Muscle layer of duodenum (tissue), 2 donors: ENCODE measurements around the gene PRR16.
A peak's percentile ranks its signal among the peaks of the same experiment; 100 is the strongest.

Source experiments
- H3K27ac ChIP-seq: one replicate; pipeline ENCODE4 v1.7.0; 2013; ENCODE audit warnings: mild to moderate bottlenecking, low read length
- H3K27me3 ChIP-seq: one replicate; pipeline ENCODE4 v1.7.0; 2013; ENCODE audit warnings: low read depth, mild to moderate bottlenecking, control low read depth, low read length
- H3K36me3 ChIP-seq, 2 donors: one replicate each; pipeline ENCODE4 v1.7.0; 2013; ENCODE audit warnings: low read length in 2 of 2, control low read depth in 1 of 2, mild to moderate bottlenecking in 1 of 2; ENCODE audit not compliant: insufficient read depth in 2 of 2, control insufficient read depth in 1 of 2
- H3K4me1 ChIP-seq, 2 donors: one replicate each; pipeline ENCODE4 v1.7.0; 2013; ENCODE audit warnings: low read length in 2 of 2, mild to moderate bottlenecking in 2 of 2, control low read depth in 1 of 2, moderate library complexity in 1 of 2; ENCODE audit not compliant: insufficient read depth in 2 of 2, control insufficient read depth in 1 of 2
- H3K4me3 ChIP-seq, 2 donors: one replicate each; pipeline ENCODE4 v1.7.0; 2013; ENCODE audit warnings: low read length in 2 of 2, low read depth in 1 of 2, mild to moderate bottlenecking in 1 of 2
- H3K9me3 ChIP-seq, 2 donors: one replicate each; pipeline ENCODE4 v1.7.0; 2013; ENCODE audit warnings: low read length in 2 of 2, control low read depth in 1 of 2, mild to moderate bottlenecking in 1 of 2; ENCODE audit not compliant: control insufficient read depth in 1 of 2
- donor health status: healthy.

Gene PRR16

DNA sequence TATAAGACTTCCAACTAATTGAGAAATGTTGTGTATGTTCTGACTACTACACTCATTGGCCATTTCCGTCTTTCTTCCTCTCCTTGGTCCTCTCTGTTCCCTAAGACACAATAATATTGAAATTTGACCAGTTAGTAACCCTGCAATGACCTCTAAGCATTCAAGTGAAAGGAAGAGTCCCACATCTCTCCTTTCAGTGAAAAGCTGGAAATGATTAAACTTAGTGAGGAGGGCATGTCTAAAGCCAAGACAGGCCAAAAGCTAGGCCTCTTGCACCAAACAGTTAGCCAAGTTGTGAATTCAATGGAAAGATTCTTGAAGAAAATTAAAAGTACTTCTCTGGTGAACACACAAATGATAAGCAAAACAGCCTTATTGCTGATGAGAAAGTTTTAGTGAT lies 122.5 kb downstream of the PRR16 start:
- H3K4me1 ChIP-seq, result no peaks in the 10 kb centered on the region
- no peak overlapping the region for H3K4me3 ChIP-seq
- no peaks in the 10 kb centered on the region for H3K36me3 ChIP-seq
- H3K9me3 ChIP-seq, result no peaks in the 10 kb centered on the region
- no peaks in the 10 kb centered on the region for H3K27me3 ChIP-seq
- no peak overlapping the region for H3K27ac ChIP-seq

DNA sequence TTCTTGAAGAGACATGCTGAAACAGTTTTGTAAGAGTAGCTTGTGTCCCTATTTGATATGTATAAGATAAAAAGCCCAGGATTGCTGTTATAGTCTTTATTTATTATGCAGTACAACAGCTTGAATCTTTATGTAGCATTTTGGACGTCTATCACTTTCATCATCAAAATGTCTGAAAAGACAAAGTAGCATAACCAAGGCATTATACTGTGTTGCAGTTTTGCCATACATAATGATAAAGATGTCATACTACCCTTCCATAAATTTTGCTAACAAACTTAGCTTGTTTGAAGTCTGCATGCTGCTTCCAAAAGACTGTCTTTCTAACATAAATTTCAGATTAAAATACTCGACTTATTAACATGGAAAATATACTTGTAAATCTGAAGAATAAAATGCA lies 127.8 kb downstream of the PRR16 start:
- Histone ChIP-seq H3K9me3 (peaks cover 0 to 4% of the 10 kb centered on the region in 2 donors), H3K4me3 (no peak overlapping the region), H3K4me1 (no peaks in the 10 kb centered on the region), H3K36me3 (no peaks in the 10 kb centered on the region), H3K27me3 (no peaks in the 10 kb centered on the region), H3K27ac (no peak overlapping the region)

DNA sequence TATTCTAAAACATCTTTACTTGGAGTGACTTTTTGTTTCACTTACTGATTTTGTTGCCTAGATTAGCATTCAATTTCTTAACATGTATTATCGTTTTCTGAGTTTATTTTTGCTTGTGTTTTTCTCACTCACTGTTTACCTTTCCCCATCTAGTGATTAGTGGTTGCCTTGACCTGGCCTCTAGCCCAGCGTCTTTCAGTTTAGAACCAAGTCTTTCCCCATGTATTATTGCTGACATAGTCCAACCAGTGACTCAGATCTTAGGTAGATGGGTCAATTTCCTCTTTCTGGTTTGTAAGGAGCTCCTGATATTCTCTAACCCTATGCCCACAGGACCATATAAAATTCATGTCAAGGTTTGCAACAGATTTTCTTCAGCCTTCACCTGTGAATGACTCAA lies 135.5 kb downstream of the PRR16 start:
- no peaks in the 10 kb centered on the region for H3K27me3 ChIP-seq
- H3K4me3 ChIP-seq, result no peak overlapping the region
- peaks cover 0 to 2% of the 10 kb centered on the region in 2 donors for H3K9me3 ChIP-seq
- H3K4me1 ChIP-seq, result no peaks in the 10 kb centered on the region
- H3K27ac ChIP-seq, result no peak overlapping the region
- no peaks in the 10 kb centered on the region for H3K36me3 ChIP-seq

DNA sequence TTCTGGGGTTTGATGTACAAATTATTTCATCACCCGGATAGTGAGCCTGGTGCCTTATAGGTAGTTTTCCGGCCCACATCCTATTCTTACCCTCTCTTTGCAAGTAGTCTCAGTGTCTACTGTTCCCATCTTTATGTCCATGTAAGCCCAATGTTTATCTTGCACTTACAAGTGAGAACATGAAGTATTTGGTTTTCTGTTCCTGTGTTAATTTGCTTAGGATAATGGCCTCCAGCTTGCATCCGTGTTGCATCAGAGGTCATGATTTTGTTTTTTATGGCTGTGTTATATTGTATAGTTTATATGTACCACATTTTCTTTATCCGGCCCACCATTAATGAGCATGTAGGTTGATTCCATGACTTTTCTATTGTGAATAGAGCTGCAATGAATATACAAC lies 136.5 kb downstream of the PRR16 start:
- peaks cover 0 to 2% of the 10 kb centered on the region in 2 donors for H3K9me3 ChIP-seq
- no peaks in the 10 kb centered on the region for H3K36me3 ChIP-seq
- H3K4me1 ChIP-seq, result no peaks in the 10 kb centered on the region
- no peaks in the 10 kb centered on the region for H3K27me3 ChIP-seq
- no peak overlapping the region for H3K4me3 ChIP-seq
- no peak overlapping the region for H3K27ac ChIP-seq

DNA sequence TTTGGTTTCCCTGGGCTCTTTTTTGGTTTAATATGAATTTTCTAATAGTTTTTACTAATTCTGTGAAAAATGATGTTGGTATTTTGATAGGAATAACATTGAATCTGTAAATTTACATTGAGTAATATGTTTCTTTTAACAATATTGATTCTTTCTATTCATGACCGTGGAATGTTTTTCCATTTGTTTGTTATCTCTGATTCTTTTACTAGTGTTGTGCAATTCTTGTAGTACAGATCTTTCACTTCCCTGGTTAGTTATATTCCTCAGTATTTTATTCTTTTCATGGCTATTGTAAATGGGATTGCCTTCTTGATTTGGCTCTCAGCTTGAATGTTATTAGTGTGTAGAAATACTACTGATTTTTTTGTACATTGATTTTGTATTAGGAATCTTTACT lies 137.9 kb downstream of the PRR16 start:
- H3K9me3 ChIP-seq, result peaks cover 0 to 4% of the 10 kb centered on the region in 2 donors
- no peaks in the 10 kb centered on the region for H3K27me3 ChIP-seq
- H3K36me3 ChIP-seq, result no peaks in the 10 kb centered on the region
- H3K4me1 ChIP-seq, result no peaks in the 10 kb centered on the region
- no peak overlapping the region for H3K27ac ChIP-seq
- no peak overlapping the region for H3K4me3 ChIP-seq

DNA sequence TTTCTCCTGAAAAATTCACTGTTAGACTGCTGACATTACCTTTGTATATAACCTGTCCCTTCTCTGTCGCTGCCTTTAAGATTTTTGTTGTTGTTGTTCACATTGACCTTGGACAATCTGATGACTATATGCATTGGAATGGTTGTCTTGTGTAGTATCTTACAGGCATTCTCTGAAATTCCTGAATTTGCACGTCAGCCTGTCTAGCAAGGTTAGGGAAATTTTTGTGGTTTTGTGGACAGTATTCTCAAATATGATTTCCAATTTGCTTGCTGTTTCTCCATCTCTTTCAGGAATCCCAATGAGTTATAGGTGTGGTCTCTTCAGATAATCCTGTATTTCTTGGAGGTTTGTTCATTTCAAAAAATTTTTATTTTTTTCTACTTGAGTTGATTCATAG lies 140.8 kb downstream of the PRR16 start:
- Histone ChIP-seq H3K9me3 (peaks cover 0 to 4% of the 10 kb centered on the region in 2 donors), H3K4me1 (no peaks in the 10 kb centered on the region), H3K27me3 (no peaks in the 10 kb centered on the region), H3K27ac (no peak overlapping the region), H3K36me3 (no peaks in the 10 kb centered on the region), H3K4me3 (no peak overlapping the region)

DNA sequence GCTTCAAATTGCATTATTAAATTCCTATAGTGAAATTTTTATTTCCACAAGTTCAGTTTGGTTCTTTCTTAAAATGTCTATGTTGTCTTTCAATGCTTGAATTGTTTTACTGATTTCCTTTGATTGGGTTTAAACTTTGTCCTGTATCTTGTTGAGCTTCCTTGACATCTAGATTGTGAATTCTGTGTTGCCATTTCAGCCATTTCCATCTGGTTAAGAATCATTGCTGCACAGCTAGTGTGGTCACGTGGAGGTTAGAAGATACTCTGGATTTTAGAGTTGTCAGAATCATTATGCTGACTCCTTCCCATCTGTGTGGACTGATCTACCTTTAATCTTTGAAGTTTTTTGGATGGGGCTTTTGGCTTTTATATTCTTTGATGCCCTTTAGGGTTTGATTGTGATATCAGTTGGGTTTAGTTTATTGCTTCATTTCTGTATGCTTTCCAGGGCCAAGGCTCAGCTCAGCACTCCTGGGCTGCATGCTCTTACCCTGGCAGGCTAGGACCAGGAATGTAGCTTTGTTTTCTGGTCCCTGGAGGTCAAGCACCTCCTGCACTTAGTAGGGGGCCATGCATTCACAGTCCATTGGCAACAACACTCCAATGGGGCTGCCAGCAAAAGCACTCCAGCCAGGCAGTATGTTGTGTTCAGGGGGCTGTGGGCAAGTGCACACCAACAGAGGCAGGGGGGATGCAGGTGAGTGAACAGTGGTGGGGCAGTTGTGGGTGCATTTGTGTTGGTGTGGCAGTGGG lies 141.4 kb downstream of the PRR16 start:
- peaks cover 0 to 4% of the 10 kb centered on the region in 2 donors for H3K9me3 ChIP-seq
- H3K4me3 ChIP-seq, result no peak overlapping the region
- H3K36me3 ChIP-seq, result no peaks in the 10 kb centered on the region
- H3K4me1 ChIP-seq, result no peaks in the 10 kb centered on the region
- no peak overlapping the region for H3K27ac ChIP-seq
- H3K27me3 ChIP-seq, result no peaks in the 10 kb centered on the region

DNA sequence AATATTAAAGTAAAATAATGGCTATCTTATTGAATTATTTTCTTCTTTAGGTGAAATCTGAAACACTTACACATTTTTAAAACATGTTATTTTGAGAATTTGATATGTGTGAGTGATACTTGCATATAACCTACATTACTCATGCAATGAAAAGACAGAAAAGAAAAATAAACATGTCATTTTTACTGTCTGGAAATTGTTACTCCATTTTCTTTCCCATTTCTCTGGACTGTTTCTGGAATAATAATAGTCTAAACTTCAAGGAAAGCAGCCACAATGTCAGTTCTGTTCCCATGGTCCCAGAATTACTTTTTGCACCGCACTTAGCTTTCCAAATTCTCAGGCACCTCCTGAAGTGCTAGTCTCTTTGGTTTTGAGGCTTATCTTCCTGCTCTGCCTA lies 145.5 kb downstream of the PRR16 start:
- Histone ChIP-seq H3K9me3 (peaks cover 0 to 2% of the 10 kb centered on the region in 2 donors), H3K4me1 (peaks cover 4 to 6% of the 10 kb centered on the region in 2 donors), H3K4me3 (no peak overlapping the region), H3K27me3 (no peaks in the 10 kb centered on the region), H3K27ac (no peak overlapping the region), H3K36me3 (no peaks in the 10 kb centered on the region)

DNA sequence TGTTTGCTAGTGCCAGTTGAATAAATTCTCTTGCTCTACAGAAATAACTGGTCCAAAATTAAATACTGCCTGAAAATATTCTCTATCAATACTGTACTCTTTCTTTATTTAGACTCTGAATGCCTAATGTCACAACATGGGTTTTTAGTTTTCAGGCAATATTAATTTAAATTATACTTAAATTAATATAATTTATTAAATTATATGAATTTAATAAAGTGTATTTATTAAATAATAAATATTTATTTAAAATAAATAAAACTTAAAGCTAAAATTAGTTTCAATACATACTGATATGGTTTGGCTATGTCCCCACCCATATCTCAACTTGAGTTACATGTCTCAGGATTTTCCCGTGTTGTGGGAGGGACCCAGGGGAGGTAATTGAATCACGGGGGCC lies 146.0 kb downstream of the PRR16 start:
- H3K9me3 ChIP-seq, result peaks cover 0 to 2% of the 10 kb centered on the region in 2 donors
- H3K27ac ChIP-seq, result no peak overlapping the region
- peaks cover 6% of the 10 kb centered on the region in 2 donors for H3K4me1 ChIP-seq
- H3K4me3 ChIP-seq, result no peak overlapping the region
- no peaks in the 10 kb centered on the region for H3K27me3 ChIP-seq
- no peaks in the 10 kb centered on the region for H3K36me3 ChIP-seq

DNA sequence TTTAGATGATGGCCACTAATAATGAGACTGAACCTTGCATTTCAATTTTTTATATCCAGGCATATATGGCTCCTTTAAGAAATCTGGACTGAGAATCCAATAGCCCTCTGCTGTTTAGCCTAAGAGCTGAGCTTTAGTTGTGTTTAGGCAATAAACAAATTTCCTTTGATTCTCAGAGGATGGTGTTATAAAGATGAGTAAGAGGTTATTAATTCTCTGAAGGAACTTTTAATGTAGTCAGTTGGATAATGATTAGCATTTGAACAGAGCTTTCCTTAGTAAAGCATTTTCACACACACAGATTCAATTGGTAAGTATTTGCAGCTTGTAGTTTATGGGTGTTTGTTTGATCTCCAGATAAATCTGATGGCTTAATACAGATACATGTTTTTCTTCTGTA lies 149.6 kb downstream of the PRR16 start:
- no peak overlapping the region for H3K4me3 ChIP-seq
- no peaks in the 10 kb centered on the region for H3K27me3 ChIP-seq
- H3K4me1 ChIP-seq, result peaks cover 6% of the 10 kb centered on the region in 2 donors
- H3K36me3 ChIP-seq, result no peaks in the 10 kb centered on the region
- H3K9me3 ChIP-seq, result no peaks in the 10 kb centered on the region
- no peak overlapping the region for H3K27ac ChIP-seq

DNA sequence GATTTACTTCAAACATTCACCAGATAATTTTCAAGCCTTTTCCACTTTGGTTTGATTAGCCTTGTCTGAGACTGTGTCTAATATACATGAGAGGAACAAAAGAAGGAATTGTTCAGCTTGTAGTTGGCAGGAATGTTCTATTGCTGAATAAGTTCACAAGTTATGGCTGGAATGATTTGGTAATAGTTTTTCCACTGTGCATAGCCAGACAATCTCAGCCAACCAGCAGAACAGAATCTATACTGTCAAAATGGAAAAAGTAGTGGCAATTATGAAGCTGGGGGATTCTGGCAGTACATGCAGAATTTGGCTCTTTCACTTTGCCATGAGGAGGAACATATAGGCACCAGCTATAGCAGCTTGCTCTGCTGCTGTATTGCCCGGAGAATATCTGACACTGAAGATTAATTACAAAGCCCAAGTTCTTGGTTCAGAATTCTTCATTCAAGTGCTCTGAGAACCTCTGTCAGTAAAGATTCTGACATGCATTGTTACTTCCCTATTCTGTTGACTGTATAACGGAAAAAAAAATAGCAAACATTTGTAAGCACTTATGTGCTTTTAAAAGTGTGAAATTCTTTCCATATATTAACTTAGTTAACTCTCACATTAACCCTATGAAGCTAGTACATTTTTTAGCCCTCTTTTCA lies 150.6 kb downstream of the PRR16 start:
- H3K36me3 ChIP-seq, result no peaks in the 10 kb centered on the region
- peak overlapping the region; percentile 15 for H3K27ac ChIP-seq
- peaks cover 6% of the 10 kb centered on the region in 2 donors for H3K4me1 ChIP-seq
- H3K9me3 ChIP-seq, result no peaks in the 10 kb centered on the region
- no peak overlapping the region for H3K4me3 ChIP-seq
- H3K27me3 ChIP-seq, result no peaks in the 10 kb centered on the region
